Activated CD4-positive, alpha-beta T cell treated with anti-CD3 and anti-CD28 coated beads, Interleukin-2, amount 50 U/mL, for 4 hours (primary cell): ENCODE results near the gene EDDM13.
"Not testable (repeated sequence)": the region's sequence is repeated elsewhere in the genome, so short reads cannot be mapped to it uniquely, and the experiment has no call there.

ENCODE experiments used
- DNase-seq, 2 experiments: peaks; one replicate each; pipeline ENCODE4 v3.0.0-alpha.2; 2020

Gene EDDM13

GRCh38 chr19:56272161-56272798 lies at the start of gene EDDM13:
EDDM13 (plus strand) TSS chr19:56272748; CDS start chr19:56272835, 87 bp downstream.
- no peak for DNase-seq

- DNase-seq: no peak
These were observed 49.6 kb upstream of the EDDM13 start for GRCh38 chr19:56222901-56223300.

GRCh38 chr19:56223481-56223880 lies 49.1 kb upstream of the EDDM13 start:
- no peak for DNase-seq

GRCh38 chr19:56245121-56245740 lies 27.3 kb upstream of the EDDM13 start:
- DNase-seq: no peak

- not testable (repeated sequence) for DNase-seq
These were observed 26.8 kb upstream of the EDDM13 start for GRCh38 chr19:56245764-56246163.

- not testable (repeated sequence) for DNase-seq
These were observed 23.7 kb upstream of the EDDM13 start for GRCh38 chr19:56248736-56249338.

- peak; percentile 63 to 65 for DNase-seq
These were observed 19.7 kb upstream of the EDDM13 start for GRCh38 chr19:56252699-56253422.

- DNase-seq: no peak
These were observed 18.8 kb upstream of the EDDM13 start for GRCh38 chr19:56253737-56254136.

GRCh38 chr19:56258272-56258671 lies 14.3 kb upstream of the EDDM13 start:
- DNase-seq: no peak

GRCh38 chr19:56261145-56261544 lies 11.4 kb upstream of the EDDM13 start:
- DNase-seq: no peak

- not testable (repeated sequence) for DNase-seq
These were observed 10.6 kb upstream of the EDDM13 start for GRCh38 chr19:56261932-56262331.

- no peak for DNase-seq
These were observed 9.2 kb upstream of the EDDM13 start for GRCh38 chr19:56263319-56263718.

GRCh38 chr19:56266051-56266450 lies 6.5 kb upstream of the EDDM13 start:
- DNase-seq: no peak

GRCh38 chr19:56269348-56269747 lies 3.2 kb upstream of the EDDM13 start:
- DNase-seq: no peak

GRCh38 chr19:56270676-56271075 lies 1.9 kb upstream of the EDDM13 start:
- no peak for DNase-seq

GRCh38 chr19:56271151-56271550 lies 1.4 kb upstream of the EDDM13 start:
- DNase-seq: no peak

GRCh38 chr19:56273563-56274117 lies 1.1 kb downstream of the EDDM13 start:
- no peak for DNase-seq

GRCh38 chr19:56282809-56283208 lies 10.3 kb downstream of the EDDM13 start:
- DNase-seq: no peak

- no peak for DNase-seq
These were observed 12.2 kb downstream of the EDDM13 start for GRCh38 chr19:56284746-56285145.

- no peak for DNase-seq
These were observed 17.6 kb downstream of the EDDM13 start for GRCh38 chr19:56290104-56290503.

GRCh38 chr19:56291867-56292266 lies 19.3 kb downstream of the EDDM13 start:
- DNase-seq: no peak

GRCh38 chr19:56294549-56294948 lies 22.0 kb downstream of the EDDM13 start:
- DNase-seq: no peak
